NOMO-1 treated with DMSO at 0.1 percent for 48 hours (cell line): Measurements from ENCODE around the gene NFATC4.
"Not testable (repeated sequence)": the region's sequence is repeated elsewhere in the genome, so short reads cannot be mapped to it uniquely, and the experiment has no call there.

Experiments used
- DNase-seq: peaks from one replicate; lab custom pipeline; 2025; ENCODE audit not compliant: unreplicated experiment; lab: John Stamatoyannopoulos, UW

The NFATC4 gene

DNA sequence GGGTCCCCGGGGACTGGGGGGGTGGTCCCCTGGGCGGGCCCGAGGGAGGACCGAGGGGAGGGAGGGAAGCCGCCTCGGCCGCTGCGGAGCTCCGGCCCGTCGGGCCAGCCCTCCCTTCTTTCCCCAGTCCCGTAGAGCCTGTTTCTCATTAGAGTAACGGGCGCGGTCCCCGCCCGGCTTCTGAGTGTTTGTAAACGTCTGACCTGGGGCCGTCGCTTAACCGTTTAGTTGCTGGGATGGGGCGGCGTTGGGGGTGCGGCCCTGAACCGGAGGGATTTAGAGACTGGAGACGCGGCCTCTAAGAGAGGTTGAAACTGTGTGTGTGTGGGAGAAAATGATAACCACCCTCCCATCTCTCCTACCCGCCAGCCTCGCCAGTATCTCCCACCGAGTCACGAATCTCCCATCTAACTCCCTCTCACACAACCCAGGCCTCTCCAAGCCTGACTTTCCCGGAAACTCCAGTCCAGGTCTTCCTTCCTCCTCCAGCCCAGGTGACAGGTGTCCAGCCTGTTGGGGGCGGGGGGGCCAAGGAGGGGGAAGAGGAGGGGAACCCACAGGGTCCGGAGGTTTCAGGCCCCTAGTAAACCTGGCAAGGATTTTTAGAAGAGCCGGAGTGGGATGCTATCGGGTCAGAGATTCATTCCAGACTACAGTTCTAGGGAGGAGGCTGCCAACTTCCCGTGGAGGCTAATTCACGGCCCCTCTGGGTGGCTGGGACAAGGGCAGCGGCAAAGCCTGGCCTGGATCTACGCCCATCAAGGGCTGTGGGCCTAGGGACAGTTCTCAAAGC, 1.1 kb upstream of the NFATC4 start:
- no peak for DNase-seq

DNA sequence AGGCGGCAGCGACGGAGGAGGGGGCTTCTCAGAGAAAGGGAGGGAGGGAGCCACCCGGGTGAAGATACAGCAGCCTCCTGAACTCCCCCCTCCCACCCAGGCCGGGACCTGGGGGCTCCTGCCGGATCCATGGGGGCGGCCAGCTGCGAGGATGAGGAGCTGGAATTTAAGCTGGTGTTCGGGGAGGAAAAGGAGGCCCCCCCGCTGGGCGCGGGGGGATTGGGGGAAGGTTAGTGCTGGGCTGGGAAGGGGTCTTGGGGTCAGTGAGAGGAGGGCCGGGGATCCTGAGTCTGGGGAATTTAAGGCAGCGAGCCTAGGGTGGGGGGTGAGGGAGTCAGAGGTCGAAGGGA, 203 bp downstream of the NFATC4 start:
- no peak for DNase-seq

DNA sequence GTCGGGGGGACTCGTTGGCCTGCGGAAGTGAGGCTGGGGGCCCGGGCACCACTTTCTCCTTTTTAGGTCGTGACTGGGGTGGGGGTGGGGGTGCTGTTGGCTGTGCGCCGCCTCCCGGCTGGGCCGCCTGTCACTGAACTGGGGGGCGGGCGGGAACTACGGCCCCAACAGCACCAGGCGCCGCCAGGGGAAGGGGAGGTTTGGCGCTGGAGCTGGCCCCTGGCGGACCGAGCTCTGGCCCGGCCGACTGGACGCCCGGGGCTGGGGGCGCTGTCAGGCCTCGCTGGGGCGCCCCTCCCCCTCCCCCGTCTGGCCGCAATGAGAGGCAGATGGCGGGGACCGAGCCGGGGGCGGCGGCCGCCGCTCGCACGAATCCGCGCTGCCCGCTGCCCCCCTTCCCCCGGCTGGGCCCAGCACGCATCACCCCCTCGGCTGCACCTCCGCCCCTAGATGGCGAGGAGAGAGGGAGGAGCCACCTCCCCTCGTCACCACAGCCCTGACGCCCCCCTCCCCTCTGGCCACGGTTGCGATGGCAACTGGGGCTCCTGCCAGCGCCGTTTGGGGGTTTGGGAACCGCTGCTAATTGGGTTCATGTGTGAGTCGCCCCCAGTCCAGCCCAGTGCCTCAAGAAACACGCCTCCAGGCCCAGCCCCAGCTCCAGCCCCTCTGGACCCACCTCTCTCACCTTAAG, 723 bp downstream of the NFATC4 start:
- no peak for DNase-seq

DNA sequence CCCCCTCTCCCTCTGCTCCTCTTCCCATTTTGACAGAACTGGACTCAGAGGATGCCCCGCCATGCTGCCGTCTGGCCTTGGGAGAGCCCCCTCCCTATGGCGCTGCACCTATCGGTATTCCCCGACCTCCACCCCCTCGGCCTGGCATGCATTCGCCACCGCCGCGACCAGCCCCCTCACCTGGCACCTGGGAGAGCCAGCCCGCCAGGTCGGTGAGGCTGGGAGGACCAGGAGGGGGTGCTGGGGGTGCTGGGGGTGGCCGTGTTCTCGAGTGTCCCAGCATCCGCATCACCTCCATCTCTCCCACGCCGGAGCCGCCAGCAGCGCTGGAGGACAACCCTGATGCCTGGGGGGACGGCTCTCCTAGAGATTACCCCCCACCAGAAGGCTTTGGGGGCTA, 1.5 kb downstream of the NFATC4 start:
- DNase-seq, result no peak

DNA sequence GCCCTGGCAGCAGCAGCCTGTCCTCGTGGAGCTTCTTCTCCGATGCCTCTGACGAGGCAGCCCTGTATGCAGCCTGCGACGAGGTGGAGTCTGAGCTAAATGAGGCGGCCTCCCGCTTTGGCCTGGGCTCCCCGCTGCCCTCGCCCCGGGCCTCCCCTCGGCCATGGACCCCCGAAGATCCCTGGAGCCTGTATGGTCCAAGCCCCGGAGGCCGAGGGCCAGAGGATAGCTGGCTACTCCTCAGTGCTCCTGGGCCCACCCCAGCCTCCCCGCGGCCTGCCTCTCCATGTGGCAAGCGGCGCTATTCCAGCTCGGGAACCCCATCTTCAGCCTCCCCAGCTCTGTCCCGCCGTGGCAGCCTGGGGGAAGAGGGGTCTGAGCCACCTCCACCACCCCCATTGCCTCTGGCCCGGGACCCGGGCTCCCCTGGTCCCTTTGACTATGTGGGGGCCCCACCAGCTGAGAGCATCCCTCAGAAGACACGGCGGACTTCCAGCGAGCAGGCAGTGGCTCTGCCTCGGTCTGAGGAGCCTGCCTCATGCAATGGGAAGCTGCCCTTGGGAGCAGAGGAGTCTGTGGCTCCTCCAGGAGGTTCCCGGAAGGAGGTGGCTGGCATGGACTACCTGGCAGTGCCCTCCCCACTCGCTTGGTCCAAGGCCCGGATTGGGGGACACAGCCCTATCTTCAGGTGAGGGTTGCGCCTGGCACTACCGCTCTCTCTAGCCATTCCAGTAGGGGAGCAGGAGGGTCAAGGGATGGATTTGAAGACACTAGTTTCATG, 2.1 kb downstream of the NFATC4 start:
- no peak for DNase-seq

DNA sequence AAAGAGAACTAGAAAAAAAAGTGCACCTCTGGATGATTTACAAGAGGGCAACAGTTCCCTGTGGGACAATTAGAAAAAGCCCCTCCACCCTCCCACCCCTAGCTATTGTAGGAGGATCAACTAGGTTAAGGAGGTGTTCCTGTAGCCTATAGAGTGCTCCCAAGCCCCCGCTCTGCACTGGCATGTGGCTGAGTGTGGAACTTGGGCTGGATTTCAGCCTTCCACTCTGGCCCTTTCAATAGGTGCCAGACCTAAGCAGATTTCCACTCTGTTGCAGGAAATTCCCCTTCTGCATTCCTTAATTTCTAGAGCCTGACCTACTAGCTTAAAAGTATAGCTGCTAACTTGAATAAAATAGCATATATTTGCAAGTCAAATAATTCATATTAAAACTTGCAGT, 2.8 kb downstream of the NFATC4 start:
- DNase-seq, result no peak

DNA sequence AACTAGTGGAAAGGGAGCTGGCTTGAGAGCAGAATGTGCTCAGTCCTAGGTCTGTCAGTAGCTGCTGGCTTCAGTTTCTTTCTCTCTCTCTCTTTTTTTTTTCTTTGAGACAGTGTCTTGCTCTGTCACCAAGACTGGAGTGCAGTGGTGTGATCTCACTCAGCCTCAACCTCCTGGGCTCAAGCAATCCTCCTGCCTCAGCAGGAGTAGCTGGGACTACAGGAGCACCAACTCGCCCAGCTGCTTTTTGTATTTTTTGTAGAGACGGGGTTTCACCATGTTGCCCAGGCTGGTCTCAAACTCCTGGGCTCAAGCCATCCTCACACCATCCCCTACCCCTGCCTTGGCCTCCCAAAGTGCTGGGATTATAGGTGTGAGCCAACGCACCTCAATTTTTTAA, 3.6 kb downstream of the NFATC4 start:
- DNase-seq, result not testable (repeated sequence)

DNA sequence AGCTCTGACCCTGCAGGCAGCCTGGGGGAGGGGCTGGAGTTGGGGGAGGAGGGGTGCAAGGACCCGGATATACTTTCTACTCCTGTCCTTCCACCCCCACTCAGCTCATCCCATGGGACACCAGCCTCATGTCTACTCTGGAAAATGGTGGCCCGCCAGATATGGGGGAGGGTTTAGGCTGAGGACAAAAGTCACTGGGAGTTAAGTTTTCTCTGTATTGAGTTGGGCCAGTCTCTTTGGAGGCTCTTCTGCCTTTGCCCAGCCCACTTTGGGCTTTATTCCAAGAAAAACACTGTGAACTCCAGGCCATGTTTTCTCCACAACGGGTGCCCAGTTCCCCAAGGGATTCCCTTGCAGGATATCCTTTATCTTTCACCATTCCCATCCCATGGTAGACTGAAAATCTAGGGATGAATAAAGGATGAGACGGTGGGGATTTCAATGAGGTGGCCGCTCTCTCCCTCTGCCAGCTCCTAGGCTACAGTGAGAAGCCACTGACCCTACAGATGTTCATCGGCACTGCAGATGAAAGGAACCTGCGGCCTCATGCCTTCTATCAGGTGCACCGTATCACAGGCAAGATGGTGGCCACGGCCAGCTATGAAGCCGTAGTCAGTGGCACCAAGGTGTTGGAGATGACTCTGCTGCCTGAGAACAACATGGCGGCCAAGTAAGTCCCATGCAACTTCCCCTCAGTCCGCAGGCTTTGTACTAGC, 4.9 kb downstream of the NFATC4 start:
- DNase-seq, result no peak

DNA sequence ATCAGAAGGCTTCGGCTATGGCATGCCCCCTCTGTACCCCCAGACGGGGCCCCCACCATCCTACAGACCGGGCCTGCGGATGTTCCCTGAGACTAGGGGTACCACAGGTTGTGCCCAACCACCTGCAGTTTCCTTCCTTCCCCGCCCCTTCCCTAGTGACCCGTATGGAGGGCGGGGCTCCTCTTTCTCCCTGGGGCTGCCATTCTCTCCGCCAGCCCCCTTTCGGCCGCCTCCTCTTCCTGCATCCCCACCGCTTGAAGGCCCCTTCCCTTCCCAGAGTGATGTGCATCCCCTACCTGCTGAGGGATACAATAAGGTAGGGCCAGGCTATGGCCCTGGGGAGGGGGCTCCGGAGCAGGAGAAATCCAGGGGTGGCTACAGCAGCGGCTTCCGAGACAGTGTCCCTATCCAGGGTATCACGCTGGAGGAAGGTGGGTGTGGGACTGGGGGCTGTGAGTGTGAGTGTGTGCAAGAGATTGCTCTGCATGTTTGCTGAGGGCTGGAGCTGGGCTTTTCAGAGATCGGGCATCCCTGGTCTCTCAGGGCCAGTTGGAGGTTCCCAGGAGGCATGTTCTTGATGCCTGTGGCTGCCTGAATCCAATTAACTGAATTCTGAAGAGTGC, 8.6 kb downstream of the NFATC4 start:
- no peak for DNase-seq

DNA sequence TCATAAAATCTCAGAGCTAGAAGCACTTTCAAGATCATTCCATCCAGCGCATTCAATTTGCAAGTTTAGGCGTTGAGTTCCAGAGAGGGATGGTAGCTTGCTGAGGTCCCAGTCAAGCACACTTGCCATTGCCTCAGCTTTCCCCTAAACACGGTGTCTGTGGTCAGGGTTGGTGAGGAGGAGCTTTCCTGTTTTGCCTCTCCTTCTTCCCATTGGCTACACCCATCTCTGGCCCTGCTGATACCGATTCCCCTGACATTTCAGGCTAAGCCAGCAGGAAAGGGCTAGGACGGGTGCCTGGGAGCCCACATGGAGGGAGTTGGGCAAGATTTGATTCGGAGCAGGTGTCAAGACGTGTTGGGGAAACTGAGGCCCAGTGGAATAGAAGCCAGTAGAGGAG, 9.1 kb downstream of the NFATC4 start:
- DNase-seq, result no peak

DNA sequence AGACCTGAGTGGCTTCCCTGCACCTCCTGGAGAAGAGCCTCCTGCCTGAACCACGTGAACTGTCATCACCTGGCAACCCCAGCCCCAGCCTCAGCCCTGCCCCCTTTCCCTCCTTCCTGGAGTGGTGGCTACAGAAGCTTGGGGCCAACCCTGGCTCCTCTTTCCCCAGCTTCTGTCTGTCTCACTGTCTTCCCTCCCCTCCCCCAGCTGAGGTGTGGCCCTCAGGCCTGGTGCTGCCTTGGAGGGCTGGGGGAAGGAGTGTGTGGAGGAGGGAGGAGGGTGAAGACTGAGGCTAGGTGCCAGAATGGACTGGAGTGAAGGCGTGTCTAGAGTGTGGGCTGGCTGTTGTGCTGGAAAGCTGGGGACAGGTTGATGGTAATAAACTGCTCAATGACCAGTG, 9.7 kb downstream of the NFATC4 start:
- DNase-seq, result no peak

DNA sequence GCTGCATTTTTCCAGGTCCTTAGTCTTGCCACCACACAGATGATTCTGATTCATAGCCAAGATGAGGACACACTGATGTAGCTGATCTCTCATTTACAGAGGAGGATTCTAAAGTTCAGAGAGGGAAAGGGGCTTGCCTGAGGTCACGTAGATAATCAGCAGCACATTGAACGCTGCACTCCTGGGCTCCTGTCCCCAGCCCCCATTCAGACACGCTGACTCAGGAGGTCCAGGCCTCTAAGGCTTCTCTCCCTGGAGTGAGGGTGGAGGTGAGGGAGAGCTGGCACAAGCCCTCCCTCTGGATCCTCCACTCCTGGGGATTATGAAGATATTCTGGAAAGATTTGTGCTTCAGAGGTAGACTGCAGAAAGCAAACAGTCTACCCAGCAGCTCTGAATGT, 10.3 kb downstream of the NFATC4 start:
- no peak for DNase-seq

DNA sequence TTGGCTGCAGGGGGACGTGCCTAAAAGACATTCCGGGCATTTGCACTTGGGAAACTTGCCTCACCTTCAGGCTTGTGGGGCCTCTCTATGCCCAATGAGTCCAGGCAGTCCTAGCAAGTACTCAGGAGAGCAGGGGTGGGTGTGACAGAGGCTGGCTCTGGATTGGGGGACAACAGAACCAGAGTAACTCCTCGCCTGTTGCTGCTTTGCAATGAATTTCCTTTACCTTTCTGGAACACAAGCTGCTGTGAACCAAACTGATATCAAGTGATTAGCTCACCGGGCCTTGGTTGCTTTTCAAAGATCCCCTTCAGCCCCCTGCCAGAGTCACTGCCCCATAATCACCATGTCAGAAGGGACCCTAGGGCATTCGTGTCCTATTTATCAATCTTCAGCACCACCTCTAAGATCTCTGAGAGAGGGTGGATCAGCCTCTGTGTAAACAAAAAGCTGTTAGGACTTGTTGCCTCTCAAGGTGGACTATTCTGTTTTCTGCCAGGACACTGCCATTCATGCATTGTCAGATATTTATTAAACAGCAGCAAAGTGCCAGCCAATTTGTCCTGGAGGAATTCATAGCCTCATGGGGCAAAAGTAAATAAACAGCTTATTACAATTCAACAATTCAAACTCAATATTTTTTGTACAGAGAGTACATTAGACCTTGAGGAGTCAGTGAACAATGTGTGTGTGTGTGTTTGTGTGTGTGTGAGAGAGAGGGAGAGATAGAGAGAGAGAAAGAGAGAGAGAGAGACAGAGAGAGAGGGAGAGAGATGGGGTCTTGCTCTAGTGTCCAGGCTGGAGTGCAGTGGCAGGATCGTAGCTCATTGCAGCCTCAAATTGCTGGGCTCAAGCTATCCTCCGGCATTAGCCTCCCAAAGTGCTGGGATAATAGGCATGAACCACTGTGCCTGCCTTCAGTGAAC, 11.3 kb downstream of the NFATC4 start:
- DNase-seq, result no peak

DNA sequence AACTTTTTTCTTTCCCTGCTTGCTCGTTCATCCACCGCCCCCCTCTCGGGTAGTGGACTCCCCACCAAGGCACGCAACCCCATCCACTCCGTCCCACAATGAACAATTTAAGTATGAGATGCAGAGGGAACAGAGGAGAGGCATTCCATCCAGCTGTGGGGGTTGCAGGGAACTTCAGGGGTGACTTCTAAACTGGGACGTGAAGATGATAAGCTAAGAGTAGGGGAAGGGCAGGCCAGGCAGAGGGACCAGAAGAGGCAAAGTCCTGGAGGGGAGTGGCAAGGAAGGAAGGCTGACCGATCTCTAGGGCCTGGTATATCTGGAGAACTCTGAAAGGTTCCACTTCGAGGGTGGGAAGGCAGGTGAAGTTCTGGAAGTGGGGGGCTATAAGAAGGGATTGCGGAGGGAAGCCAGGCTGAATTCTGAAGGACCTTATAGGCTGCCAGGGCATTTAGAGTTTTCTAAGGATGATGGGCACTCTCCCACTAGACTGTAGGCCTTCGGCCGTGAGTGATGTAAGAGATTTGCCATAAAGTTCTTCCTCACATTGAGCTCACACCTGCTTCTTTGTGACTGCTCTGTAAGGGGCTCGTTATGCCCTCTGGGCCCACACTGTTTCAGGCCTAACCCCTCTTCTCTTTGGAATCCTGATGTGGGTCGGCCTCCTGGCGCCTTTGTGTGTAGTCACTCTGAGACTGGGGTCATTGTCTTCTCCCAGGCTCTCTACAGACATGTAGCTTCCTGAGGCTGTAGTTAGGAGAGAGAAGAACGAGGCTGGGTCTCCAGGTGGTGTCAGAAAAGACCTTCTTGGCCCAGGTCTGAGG, 12.1 kb downstream of the NFATC4 start:
- DNase-seq, result no peak

DNA sequence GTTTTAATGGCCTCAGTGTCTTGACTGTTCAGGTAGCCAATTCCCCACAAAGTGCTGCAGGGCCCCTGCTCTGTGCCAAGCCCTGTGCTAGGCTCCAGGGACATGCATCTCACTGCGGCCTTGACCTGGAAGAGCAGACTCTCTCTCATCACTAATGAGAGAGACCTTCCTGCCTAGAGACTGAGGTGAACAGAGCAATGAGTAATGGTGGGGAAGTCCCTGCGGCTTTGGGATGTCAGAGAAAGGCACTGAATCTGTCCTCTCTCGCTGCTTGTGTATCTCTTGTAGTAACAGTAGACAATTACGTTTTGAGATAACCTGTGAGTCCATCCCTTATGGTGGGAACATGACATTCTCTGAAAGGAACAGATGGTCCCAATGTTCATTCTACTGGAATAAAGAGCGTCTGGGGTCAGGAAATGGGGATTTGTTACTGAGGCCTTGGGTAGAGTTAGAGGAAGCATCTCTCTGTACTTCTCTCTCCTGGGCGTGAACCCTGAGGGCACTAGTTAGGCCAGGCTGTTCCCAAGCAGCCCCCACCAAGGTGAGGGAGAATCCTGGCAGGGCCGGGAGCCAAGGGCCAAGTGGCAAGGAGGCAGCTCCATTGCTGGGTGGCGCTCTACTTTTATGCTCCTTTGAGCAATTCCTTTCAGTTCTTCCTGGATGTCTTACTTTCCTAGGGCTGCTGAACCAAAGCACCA, 13.5 kb downstream of the NFATC4 start:
- no peak for DNase-seq

DNA sequence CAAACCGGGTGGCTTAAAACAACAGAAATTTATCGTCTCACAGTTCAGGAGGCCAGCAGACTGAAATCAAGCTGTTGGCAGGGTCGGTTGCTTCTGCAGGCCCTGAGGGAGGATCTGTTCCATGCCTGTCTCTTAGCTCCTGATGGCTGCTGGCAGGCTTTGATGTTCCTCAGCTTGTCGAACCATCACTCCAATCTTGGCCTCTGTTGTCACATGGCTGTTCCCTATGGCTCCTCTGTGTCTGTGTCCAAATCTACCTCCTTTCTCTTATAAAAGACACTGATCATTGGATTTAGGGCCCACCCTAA, 14.0 kb downstream of the NFATC4 start:
- no peak for DNase-seq

DNA sequence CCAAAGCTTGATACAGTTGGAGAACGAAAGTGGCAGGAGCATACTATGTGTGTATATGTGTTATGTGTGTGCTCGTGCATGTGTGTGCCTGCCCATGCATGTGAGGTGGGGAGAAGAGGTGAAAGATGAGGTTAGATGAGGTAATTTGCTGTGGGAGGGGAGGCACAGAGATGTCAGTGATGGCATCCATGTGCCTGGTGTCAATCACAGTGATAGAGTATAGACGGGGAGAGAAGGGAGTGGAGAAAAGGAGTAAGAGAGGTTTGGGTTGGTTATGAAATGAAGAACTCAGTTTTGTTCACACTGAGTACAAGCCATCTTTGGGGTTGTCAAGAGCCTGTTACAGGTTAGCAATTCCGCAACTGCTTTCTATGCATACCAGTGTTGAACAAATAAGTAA, 16.2 kb downstream of the NFATC4 start:
- DNase-seq, result no peak

DNA sequence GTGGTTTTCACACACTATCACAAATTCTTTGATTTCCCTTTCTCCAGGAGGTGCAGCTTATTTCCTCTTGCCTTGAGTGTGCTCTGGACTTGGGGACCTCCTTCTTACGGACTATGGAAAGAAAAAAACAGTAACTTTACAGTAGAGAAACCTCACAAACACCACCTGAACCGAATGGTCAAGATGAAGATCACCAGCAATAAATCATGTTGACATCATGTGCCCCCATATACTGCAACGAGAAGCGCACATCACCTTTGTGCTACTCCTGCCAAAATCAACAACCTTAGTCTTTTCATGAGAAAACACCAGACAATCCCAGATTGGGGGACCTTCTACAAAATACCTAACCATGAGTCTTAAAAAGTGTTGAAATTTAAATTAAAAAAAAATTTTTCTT, 17.5 kb downstream of the NFATC4 start:
- DNase-seq, result no peak

DNA sequence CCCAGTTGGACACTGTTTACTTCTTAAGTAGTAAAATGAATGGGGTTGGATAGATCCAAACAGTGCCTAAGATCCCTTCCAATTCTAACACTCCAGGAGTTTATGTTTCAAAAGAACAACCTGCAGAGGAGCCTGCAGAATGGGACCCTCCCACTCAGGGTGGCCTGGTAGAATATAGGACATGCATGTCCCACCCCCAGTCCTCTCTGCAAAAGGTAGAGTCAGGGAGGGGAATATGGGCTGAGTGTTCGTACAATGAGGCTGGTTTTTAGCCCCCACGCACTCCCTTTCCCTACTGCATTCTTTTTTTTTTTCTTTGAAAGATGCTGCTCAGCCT, 19.0 kb downstream of the NFATC4 start:
- no peak for DNase-seq
